Measurements from ENCODE around the gene DAZAP2.

The DAZAP2 gene, protein sequence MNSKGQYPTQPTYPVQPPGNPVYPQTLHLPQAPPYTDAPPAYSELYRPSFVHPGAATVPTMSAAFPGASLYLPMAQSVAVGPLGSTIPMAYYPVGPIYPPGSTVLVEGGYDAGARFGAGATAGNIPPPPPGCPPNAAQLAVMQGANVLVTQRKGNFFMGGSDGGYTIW
- 163 to 386 (median 213) reads per million in 17 experiments for total RNA-seq

DNA sequence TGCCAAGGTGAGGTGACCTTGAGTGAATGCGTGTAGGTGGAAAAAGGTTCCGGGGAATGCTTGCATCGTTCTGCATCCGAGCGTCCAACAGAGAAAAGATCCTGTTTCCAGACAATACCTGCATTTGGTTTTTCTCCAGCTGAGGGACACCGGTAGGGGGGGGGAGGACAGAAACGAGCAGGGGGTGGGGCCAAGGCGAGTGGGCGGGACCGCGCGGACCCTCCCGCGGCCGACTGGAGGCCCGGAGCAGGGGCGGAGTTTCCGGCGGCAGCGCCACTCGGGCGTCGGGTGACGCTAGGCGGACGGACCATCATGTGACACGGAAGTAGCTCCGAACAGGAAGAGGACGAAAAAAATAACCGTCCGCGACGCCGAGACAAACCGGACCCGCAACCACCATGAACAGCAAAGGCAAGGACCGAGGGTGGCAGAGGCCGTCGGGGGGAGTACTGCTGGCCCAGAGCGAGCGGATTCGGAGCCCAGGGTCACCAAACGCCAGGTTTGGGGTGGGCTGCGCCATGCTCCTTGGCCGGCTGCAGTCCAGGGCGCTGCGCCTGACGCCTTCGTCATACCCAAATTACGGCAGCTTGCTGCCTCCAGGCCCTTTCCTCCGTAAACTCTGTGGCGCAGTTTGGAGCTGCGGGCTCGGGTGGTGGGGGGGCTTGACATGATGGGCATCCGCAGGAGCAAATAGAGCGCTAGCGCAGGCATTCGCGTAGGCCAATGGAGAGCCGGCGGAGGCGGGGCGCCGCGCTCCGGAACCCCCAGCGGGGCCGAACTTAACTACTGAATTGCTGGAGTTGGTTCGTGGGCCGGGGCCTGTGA lies at the start of gene DAZAP2:
TSS of gene DAZAP2 (plus strand) at position 317 of the 825 bp plus-strand sequence. CDS start at position 399, 82 bp downstream.
- DNase-seq: peak; percentile 96 to 98 (median 98)

DNA sequence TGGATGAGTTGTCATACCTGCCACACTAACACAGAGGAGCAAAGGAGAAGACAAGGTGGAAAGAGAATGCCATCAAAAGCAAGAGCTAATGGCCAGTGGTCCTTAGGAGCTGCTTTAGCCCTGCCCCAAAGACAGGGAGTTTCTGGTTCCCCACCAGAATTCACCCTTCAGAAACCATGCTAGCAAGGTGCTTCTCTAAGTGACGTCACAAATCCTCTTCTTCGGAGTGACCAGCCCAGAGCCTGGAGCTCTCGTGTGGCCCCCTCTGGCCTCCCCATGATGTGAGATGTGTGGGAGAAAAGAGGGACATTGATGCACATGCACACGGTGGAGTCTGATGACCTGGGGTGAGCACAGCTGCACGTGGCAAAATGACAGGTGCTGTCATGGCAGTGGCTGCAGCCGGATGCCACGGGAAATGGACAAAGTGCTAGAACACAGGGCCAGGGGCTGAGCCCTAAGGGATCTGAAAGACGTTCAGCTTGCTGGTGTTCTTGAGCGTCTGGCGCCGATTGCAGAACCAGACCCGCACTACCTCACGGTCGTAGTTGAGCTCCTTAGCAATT lies 48.8 kb upstream of the DAZAP2 start:
- DNase-seq: no peak

DNA sequence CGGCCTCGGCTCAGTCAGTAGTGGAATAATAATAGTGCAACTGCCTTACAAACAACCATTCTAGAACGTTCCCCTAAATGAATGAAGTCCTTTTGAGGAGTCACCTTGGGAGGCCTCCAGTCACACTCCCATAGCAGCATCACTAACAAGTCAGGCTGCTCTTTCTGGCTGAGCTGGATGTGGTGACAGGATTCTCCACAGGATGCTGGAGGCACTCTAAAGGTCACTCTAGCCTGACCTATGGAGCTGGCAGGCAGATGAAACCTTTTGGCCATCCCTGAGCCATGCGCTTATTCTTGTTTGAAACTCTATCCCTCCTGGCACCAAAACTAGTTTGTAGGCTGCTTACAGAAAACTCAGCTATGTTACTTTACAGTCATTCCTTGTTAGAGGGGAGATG lies 47.8 kb upstream of the DAZAP2 start:
- no peak for DNase-seq

DNA sequence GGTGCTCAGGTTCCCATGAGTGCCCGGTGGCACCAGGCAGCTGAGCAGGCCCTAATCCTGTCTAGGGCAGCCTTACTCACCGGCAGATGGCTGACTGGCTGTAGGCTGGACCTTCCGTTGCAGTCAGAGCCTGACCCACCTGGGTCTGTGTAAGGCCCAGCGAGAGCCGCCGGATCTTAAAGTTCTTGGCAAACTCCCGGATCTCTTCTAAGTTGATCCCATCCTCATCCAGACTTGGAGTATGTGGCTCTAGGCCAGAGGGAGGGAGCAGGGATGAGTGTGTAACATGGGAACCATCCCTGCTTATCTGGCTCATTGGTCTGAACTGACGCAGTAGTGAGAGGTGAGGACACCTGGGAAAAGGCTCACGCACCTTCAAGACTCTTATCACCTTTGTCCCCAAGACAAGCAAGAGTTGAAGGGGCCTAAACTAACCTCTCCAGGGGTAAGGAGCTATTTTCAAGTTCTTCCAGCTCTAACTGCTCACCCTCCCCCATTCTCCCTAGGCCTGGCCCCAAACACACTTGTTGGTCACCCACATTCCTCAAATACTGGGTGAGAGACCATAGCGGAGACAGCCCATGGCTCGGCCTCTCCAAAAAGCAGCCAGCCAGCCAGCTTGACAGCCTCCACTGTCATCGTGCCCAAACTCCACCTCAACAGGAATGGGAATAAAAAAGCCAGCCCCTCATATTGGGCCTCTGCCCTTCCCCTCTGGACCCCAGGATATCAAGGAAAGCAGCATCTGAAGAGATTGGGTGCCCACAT lies 46.9 kb upstream of the DAZAP2 start:
- no peak for DNase-seq

DNA sequence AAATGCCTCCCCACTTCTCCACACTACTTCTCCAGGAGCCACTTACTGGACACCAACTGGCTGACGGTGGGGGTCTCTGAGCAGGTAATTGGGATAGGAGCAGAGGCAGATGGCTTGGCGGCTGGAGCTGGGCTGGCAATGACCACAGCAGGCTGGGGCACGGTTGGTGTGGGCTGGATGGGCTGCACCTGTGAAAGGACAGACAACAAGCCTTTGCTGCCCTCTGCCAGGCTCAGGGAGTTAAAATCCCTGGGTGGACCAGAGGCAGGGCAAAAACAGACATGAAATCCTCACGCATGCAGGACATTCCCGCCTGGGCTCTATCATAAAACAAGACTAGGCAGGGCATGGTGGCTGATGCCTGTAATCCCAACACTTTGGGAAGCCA lies 46.3 kb upstream of the DAZAP2 start:
- no peak for DNase-seq

DNA sequence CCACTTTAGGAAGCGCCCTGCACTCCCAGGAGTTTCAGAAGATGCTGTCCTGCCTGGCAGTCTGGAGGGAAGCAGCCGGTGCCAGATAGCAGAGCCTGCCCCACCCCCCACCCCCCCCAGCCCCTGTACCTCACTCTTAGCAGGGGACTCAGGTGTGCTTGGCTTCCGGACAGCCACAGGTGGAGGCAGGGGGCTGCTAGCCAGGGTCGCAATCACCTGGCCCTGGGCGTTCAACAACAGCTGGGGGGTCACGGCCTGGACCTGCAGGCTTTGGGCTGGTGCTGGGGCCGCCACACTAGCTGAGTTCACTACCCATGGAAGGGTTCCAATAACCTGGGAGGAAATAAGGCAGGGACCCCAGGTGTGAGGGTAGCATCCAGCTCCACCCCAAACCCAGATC lies 42.8 kb upstream of the DAZAP2 start:
- DNase-seq: no peak

DNA sequence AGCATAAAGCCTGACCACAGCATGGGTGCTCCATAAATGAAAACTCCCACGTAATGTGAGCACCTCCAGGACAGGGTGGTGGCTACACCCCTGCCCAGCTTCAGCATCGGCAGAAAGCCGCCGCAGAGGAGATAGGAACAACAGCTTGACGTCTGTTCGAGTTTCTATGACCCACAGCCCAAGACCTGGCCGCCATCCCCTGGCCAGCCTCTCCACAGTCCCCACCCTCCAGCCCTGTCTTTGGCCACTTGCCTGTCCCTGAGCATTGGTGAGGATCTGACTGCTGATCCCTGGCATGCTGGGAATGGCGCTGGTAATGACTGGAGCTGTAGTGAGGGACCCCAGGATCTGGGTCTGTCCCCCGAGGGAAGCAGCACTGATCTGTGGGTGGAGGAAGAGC lies 42.1 kb upstream of the DAZAP2 start:
- no peak for DNase-seq

DNA sequence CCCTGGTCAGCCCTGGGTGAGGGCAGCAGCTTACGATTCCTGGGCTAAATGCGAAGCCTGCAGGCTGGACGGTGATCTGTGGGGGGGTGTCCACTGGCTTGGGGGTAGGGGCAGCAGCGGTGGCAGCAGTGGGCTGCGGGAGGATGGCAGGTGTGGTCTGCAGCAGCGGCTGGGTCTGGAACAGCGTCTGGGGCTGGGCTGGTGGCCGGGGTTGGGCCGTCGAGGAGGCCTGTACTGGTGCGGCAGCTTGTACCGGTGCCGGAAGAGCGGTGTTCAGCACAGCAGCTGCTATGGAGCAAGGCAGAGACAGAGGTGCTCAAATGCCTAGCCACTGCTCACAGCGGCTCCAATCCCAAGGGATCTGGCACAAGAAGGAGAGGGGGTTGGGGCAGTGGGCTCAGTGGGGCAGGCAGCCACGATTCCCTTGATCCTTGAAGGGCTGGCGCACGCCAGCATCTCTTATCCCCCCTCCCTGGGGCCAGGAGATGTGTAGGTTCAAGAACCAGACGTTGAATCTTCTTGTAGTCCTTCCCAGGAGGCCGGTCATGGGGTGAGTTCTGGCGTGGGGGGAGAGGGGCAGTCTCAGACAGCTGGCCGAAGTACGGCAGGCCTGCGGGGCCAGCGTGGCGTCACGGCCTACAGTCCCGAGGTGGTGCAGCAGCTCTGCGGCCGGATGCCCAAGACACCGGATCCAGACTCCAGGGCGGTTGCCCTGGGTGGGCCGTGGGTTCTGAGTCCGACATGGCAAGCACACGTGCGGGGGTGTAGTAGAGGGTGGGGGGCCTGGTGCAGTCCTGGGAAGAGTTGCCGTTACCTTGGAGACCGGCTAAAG lies 40.7 kb upstream of the DAZAP2 start:
- no peak for DNase-seq

DNA sequence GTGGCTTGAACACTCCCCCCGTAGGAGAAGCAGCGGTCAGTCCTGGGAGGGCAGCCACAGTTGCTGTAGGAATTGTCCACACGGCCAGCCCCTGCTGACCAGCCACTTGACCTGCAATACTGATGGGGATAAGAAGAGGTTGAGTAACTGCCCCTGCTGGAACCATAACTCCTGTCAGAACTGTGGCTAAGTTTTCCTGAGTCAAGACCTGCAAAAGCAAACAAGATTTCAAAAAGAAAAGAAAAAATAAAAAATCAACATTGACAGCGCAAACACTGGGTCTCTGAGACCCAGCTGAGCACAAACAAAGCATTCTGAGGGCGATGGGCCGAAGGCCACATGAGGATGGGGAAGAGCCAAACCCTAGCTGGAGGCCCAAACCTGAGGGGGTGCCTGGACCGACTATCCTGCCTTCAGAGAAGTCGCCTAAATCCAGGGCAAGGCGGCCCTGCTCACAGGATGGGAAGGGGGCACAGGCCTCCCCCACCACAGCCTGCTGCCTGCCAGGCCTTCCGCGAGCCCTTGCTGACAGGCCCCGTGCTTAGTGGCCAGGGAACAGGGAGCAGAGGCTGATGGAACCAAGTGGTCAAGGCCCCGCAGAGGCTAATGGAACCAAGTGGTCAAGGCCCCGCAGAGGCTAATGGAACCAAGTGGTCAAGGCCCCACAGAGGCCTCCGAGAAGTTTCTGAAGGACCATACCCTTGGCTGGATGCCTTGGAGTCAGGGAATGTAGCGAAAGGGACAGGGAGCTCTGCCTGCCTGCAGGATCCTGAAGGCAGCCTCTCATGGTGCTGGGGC lies 39.9 kb upstream of the DAZAP2 start:
- DNase-seq: no peak

DNA sequence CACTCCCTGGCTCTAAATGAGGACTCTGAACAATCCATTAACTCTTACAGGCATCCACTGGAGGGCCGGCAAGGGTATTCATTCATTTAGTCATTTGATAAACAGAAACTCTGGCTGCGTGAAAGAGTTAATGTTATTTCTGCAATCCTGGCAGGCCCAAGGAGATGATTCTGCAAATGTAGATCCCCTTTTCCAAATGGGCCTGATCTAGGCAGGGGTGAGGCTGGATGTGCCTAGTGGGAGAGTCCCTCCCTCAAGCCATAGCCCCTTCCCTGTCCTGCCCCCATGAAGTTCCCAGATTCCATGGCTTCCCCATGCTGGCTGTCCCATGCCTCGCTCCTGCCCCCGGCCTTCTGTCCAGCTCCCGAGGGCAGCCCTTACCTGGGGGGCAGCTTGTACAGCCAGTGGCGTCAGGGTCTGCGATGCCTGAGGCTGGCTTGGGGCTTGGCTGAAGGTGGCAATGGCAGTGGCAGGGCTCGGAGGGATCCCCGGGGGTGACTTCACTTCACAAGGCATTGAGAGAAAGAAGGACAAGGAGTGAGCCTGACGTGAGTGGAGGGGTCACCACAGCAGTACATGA lies 39.2 kb upstream of the DAZAP2 start:
- peak; percentile 29 to 64 (median 50) for DNase-seq

DNA sequence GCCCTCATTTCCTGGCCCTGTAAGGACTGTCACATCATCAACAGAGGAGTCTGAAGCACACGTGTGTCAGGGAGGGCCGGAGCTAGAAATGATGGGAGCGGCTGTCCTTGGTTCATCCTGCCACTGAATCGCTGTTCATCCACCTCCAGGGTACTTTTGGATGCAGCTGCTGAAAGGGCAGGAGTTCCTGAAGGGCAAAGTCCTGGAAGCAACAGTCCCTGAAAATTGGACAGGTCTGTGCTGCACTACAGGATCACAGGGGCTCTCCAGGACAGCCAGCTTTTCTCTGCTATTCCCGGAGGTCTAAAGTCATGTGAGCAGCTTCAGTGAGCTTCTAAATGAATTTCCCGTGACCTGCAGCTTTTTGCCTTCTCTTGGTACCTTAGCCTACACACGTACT lies 38.5 kb upstream of the DAZAP2 start:
- no peak for DNase-seq

DNA sequence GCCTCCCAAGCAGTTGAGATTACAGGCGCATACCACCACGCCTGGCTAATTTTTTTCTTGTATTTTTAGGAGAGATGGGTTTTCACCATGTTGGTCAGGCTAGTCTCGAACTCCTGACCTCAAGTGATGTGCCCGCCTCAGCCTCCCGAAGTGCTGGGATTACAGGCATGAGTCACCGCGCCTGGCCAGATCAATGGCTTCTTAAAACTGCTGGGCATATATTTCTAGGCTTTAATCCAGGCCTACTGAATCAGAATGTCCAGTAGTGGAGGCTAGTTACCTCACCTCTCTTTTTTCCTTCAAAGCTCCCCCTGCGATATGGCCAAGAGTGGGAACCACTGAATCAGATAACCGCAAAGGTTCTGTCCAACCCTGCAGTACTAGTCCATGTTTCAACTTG lies 37.8 kb upstream of the DAZAP2 start:
- DNase-seq: no peak

DNA sequence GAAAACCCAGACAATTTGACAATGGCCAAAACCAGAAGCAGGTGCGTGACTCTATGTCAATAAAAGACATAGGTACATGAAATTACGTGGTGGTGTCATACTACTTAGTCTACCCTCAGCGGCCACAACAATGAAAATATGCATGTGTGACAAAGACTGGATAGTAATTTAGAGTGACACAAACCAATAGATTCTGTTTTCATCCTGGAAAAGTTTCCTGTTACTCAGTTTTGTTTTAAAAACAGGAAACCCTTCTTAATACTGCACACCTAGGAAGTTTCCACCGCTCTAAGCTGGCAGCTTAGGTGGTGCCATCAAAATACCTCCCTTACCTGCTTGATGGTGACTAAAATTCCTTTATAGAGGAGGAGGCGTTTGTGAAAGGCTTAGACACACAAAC lies 35.9 kb upstream of the DAZAP2 start:
- DNase-seq: no peak

DNA sequence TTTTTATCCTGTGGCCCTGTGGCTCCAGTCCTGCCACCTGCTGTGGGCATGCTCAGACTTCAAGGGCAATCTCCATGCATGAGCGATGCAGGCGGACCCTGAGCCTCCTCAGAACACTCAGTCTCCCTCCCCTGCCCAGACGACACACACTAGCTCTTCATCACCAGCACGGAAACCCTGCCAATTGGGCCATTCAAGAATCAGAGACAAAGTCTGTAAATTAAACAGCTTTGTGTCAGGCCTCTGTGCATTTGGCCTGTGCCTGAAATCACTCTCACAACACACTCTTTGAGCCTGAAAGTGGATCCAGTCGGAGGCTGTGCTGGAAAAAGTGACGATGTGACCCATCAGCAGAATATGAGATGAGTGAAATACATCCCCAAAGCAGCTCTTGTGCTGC lies 33.3 kb upstream of the DAZAP2 start:
- DNase-seq: no peak

DNA sequence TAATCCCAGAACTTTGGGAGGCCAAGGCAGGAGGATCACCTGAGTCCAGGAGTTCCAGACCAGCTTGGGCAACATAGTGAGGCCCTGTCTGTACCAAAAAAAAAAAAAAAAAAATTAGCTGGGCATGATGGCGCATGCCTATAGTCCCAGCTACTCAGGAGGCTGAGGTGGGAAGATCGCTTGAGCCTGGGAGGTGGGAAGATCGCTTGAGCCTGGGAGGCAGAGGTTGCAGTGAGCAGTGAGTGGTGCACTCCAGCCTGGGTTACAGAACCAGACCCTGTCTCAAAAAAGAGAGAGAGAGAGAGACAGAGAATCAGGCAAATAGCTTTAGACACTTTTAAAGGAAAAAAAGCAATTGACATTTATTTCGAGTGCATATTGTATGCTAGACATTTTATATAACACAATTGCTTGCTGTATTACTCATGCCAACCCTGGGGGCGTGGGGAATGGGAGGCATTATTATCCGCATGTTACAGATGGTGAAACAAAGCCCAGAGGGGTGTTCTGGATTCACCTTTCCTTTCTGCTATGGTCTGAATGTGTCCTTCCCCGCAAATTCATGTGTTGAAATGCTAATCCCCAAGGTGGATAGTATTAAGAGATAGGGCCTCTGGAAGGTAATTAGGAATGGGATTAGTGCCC lies 30.5 kb upstream of the DAZAP2 start:
- DNase-seq: no peak

DNA sequence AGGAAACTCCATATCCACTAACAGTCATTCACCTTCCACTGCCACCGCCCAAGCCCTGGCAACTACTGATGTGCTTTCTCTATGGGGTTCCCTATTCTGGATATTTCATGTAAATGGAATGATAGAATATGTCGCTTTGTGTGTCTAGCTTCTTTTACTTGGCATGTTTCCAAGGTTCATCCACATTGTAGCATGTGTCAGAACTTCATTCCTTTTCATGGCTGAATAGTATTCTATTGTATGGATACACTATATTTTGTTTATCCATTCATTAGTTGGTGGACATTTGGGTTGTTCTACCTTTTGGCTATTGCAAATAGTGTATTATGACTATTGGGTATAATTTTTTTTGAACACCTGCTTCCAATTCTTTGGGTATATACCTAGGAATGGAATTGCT lies 29.4 kb upstream of the DAZAP2 start:
- DNase-seq: no peak

DNA sequence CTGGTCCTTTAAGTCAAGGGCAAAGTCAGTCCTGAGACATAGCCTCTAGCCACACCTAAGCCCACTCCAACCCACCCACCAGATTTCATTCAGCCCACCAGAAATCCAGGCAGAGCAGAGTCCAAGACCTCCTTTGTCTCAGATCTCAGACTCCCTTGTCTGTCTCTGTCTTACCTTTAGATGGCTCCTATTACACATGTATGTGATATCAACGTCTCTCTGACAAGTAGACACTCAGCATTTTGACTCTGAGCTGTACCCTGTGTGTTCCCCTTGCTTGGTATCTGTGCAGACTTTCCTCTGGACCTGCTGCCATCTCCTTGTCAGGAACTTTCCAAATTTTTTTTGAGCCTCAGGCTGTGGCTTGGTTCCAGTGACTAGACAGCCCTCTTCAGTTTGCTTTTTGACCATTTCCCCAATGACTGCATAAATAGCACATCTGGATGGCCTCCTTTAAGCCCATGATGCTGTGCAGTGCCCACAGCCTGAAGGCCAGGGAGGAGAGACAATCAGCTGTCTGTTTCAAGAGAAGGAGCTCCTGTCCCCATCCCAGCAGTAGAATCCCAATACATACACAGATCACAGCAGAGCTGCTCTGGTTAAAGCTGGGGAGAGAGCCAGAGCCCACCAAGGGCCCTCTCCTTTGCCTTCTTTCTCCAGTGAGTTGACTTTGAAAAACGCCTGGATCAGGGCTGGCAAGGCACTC lies 27.8 kb upstream of the DAZAP2 start:
- no peak for DNase-seq

DNA sequence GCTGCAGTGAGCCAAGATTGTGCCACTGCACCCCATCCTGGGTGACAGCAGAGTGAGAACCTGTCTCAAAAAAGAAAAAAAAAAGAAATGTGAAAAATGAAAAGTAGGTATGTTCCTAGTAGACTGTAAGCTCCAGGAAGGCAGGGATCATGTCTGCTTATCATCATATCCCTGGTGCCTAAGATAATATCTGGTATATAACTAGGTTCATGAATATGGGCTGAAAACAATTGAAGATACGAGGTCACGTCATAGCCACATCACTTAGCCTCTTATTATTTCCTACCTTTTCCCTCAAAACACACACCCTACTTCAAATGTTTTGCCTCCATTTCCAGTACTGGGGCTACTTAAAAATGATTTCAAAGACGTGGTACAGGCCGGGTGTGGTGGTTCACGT lies 23.7 kb upstream of the DAZAP2 start:
- no peak for DNase-seq

DNA sequence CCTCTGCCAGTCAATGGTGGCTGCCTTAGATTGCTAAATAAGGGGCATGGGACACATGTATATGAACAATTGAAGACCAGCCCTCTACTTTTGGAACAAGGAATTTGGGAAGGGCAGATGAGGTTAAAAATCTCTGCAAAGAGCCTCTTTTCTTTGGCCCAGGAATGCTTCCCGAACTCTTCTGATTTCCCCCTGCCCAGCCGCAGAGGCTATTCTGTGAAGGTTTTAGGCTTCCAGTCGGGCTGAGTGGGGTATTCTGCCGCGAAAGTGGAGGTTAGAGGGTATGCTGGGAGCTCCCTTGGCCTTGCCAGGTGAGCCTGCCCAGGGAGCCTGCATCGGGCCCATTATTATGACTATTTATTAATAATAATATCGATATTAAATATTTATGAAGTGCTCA lies 22.0 kb upstream of the DAZAP2 start:
- DNase-seq: no peak
